Measurements from ENCODE around the gene CIART.
"Not testable (repeated sequence)": the region's sequence is repeated elsewhere in the genome, so short reads cannot be mapped to it uniquely, and the experiment has no call there.

DNA sequence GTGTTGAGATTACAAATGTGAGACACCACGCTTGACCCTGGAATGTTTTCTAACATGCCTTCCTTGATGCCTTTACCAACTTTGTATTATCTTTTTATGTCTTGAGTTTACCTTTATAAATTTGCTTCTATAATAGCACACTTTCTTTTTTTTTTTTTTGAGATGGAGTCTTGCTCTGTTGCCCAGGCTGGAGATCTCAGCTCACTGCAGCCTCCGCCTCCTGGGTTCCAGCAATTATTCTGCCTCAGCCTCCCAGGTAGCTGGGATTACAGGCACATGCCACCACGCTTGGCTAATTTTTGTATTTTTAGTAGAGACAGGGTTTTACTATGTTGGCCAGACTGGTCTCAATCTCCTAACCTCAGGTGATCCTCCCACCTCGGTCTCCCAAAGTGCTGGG lies 32.3 kb downstream of the CIART start:
- TF ChIP-seq, protein P1, sequence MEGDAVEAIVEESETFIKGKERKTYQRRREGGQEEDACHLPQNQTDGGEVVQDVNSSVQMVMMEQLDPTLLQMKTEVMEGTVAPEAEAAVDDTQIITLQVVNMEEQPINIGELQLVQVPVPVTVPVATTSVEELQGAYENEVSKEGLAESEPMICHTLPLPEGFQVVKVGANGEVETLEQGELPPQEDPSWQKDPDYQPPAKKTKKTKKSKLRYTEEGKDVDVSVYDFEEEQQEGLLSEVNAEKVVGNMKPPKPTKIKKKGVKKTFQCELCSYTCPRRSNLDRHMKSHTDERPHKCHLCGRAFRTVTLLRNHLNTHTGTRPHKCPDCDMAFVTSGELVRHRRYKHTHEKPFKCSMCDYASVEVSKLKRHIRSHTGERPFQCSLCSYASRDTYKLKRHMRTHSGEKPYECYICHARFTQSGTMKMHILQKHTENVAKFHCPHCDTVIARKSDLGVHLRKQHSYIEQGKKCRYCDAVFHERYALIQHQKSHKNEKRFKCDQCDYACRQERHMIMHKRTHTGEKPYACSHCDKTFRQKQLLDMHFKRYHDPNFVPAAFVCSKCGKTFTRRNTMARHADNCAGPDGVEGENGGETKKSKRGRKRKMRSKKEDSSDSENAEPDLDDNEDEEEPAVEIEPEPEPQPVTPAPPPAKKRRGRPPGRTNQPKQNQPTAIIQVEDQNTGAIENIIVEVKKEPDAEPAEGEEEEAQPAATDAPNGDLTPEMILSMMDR (IDR thresholded peaks at IDR 0.05; ENCODE audit: low read length) = not testable (repeated sequence)
- not testable (repeated sequence) for TF ChIP-seq EZH2 (optimal IDR thresholded peaks at IDR 0.05; ENCODE audit: low read depth, low read length)

All from MM.1S (cell line).